Ascending aorta (tissue), 2 donors: ENCODE results near the gene PTPRN2. TPM values are rescaled to one million over a fixed set of nuclear protein-coding genes. Genes with fewer than 3 reads are reported as not detected.

Experiments used
- DNase-seq, 2 donors: peaks; one replicate each; pipeline ENCODE4 v3.0.0-alpha.2; 2019; ENCODE audit warnings: low spot score in 2 of 2
- H3K27ac ChIP-seq, 2 donors: fragments of 200-600 bp; sonication (generic); one replicate each; pipeline ENCODE4 v1.5.1; 2016 to 2017; ENCODE audit warnings: mild to moderate bottlenecking in 1 of 2
- H3K27me3 ChIP-seq: fragments of 200-600 bp; sonication (generic); one replicate; pipeline ENCODE4 v1.5.1; 2017
- H3K36me3 ChIP-seq, 2 donors: fragments of 200-600 bp; sonication (generic); one replicate each; pipeline ENCODE4 v1.5.1; 2016
- H3K4me1 ChIP-seq, 2 donors: fragments of 200-600 bp; sonication (generic); one replicate each; pipeline ENCODE4 v1.5.1; 2016 to 2017; ENCODE audit warnings: mild to moderate bottlenecking in 1 of 2
- H3K4me3 ChIP-seq, 2 donors: fragments of 200-600 bp; sonication (generic); one replicate each; pipeline ENCODE4 v1.5.1; 2016 to 2017; ENCODE audit warnings: mild to moderate bottlenecking in 1 of 2
- H3K9me3 ChIP-seq, 2 donors: fragments of 200-600 bp; sonication (generic); one replicate each; pipeline ENCODE4 v1.5.1; 2016
- intact Hi-C: fragments of 100-400 bp; cut with DNase I; formaldehyde crosslinking; loops from one replicate; pipeline ENCODE4 v1.15.1; 2023
- total RNA-seq: library from RNA; depleted of rRNA; stranded (reverse); fragments of >200 nt; gene quantifications from one replicate; pipeline ENCODE4 v1.1.0, GENCODE V29; 2016
- TF ChIP-seq, protein P1 (sequence below), 3 experiments: fragments of 200-600 bp in 2 of 3; fragments of 450-650 bp in 1 of 3; sonication (generic) in 2 of 3; IDR thresholded peaks; one replicate each; pipeline ENCODE4 v1.5.1; 2016 to 2019; ENCODE audit warnings: antibody characterized with exemption in 3 of 3, mild to moderate bottlenecking in 1 of 3, moderate library complexity in 1 of 3

PTPRN2 gene
- total RNA-seq, 1 donor from 2014 or later, result 7.3 TPM

DNA sequence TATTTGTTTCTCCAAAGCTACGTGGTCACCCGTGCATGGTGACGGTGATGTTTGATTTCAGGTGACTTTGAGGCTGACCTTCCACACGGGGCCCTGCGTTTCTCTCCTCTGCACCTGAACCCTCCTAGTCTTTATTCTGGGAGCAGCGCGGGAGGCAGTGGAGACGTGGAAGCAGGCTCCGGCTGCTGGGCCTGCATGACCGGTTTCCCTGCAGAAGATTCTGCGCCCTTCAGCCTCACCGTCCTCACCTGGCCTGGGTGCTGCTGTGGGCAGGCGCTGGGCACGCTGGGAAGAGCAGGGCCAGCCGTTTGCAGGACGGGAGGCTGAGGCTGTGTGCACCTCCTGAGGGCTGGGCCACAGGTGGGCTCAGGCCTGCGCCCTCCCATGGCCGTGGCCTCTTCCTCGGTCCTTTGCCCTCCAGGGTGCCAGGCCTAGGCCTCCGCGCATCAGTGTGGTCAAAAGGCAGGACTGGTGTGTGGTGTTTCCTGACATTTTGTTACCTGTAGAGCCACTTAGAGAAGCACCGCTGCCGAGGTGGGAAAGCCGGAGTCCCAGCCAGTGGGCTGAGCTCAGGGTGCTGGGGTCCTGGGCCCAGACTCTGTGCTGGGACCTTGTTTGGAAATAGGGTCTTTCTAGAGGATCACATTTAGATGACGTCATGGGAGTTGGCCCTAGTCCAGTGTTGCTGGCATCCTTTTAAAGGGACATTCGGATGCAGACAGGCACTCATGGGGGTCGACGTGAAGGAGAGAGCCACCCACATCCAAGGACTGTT, 772.5 kb downstream of the PTPRN2 start:
- Histone ChIP-seq H3K27me3 (no peaks in the 10 kb centered on the region), H3K27ac (no peak overlapping the region), H3K4me3 (no peak overlapping the region), H3K9me3 (no peaks in the 10 kb centered on the region), H3K36me3 (no peaks in the 10 kb centered on the region), H3K4me1 (no peaks in the 10 kb centered on the region)
- DNase-seq, result no peak
- TF ChIP-seq, protein P1, sequence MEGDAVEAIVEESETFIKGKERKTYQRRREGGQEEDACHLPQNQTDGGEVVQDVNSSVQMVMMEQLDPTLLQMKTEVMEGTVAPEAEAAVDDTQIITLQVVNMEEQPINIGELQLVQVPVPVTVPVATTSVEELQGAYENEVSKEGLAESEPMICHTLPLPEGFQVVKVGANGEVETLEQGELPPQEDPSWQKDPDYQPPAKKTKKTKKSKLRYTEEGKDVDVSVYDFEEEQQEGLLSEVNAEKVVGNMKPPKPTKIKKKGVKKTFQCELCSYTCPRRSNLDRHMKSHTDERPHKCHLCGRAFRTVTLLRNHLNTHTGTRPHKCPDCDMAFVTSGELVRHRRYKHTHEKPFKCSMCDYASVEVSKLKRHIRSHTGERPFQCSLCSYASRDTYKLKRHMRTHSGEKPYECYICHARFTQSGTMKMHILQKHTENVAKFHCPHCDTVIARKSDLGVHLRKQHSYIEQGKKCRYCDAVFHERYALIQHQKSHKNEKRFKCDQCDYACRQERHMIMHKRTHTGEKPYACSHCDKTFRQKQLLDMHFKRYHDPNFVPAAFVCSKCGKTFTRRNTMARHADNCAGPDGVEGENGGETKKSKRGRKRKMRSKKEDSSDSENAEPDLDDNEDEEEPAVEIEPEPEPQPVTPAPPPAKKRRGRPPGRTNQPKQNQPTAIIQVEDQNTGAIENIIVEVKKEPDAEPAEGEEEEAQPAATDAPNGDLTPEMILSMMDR (IDR thresholded peaks at IDR 0.05), result no peak
- intact Hi-C loops, result no loop called here

DNA sequence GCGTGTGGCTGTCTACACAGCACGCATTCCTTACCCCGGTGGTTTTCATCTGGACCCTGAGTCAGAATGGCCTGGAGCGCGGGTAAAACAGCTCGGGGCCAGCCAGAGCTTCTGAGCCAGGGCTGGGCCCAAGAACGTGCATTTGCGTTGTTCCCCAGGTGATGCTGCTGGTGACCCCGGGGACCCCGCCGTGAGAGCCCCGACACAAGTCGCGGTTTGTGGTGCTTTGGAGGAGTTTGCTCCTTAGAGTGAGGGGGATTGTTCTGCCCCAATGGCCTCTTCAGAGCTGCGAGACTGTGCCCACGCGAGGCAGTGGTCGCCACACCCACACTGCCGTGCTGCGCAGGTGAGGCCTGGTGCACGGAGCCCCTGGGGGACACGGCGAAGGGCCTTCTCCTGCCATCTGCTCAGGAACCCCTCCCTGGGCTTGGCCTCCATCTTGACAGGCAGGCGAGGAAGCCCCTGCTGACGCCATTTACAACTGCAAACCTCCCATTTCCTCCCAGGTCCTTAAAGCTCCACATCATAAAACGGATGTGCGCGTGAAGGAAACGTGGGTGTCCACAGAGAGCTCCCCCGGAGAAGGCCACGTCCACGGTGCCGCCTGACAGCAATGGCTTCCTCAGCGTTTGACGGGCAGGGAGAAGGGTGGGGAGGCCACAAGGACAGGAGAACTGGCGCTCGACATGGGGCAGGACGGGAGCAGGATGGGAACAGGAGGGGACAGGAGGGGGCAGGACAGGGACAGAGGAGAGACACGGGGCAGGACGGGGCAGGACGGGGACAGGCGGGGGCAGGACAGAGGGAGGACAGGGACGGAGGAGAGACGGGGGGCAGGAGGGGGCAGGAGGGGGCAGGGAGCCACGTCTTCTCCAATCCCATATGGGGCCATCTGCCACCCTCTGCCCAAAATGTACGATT, 773.6 kb downstream of the PTPRN2 start:
- H3K36me3 ChIP-seq, result no peaks in the 10 kb centered on the region
- intact Hi-C loops, result no loop called here
- H3K9me3 ChIP-seq, result no peaks in the 10 kb centered on the region
- TF ChIP-seq, protein P1 (IDR thresholded peaks at IDR 0.05), result no peak
- H3K4me3 ChIP-seq, result no peak overlapping the region
- no peak for DNase-seq
- H3K27ac ChIP-seq, result no peak overlapping the region
- H3K4me1 ChIP-seq, result no peaks in the 10 kb centered on the region
- H3K27me3 ChIP-seq, result no peaks in the 10 kb centered on the region

DNA sequence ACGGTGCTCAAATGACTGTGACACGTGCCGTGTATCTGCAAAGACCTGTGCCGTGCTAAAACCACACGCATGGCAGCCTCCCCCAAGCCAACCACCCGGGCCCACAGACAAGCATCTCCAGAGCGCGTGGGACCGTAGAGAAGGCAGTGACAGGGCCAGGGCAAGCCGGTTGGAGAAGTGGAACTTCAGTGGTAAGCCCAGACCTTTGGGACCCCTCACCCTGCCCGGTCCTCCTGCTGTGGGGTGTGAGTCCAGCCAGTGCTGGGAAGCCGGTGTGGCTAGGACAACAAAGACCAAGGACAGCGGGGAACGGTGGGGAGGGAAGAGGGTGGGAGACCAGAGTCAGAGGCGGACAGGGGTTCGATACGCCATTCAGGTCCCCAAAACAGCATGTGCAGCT, 774.6 kb downstream of the PTPRN2 start:
- H3K27me3 ChIP-seq, result no peaks in the 10 kb centered on the region
- no peaks in the 10 kb centered on the region for H3K9me3 ChIP-seq
- no peaks in the 10 kb centered on the region for H3K36me3 ChIP-seq
- TF ChIP-seq, protein P1 (IDR thresholded peaks at IDR 0.05), result no peak
- H3K4me3 ChIP-seq, result no peak overlapping the region
- no peaks in the 10 kb centered on the region for H3K4me1 ChIP-seq
- intact Hi-C loops, result no loop called here
- no peak overlapping the region for H3K27ac ChIP-seq
- no peak for DNase-seq

DNA sequence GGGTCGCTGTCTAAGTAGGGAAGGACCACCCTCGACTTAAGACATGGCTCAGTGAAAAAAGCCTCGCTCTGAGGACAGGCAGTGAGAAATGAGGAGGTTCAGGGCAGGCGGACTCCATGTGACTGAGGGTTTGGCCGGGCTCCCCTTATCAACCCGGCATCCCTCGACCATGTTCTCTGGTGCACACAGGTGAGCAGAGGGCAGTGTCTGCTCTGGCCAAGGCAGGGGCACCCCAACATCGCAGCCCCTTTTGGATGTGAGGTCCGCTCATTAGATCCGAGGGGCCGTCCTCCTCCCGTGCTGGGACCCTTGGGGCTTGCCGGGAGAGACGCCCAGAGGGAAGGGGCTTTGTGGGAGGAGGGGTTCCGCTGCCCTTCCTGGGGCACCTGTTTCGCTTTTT, 775.7 kb downstream of the PTPRN2 start:
- H3K27ac ChIP-seq, result no peak overlapping the region
- no peak for DNase-seq
- no peak overlapping the region for H3K4me3 ChIP-seq
- H3K9me3 ChIP-seq, result no peaks in the 10 kb centered on the region
- intact Hi-C loops, result no loop called here
- no peaks in the 10 kb centered on the region for H3K36me3 ChIP-seq
- no peaks in the 10 kb centered on the region for H3K27me3 ChIP-seq
- TF ChIP-seq, protein P1 (IDR thresholded peaks at IDR 0.05), result no peak
- H3K4me1 ChIP-seq, result no peaks in the 10 kb centered on the region

DNA sequence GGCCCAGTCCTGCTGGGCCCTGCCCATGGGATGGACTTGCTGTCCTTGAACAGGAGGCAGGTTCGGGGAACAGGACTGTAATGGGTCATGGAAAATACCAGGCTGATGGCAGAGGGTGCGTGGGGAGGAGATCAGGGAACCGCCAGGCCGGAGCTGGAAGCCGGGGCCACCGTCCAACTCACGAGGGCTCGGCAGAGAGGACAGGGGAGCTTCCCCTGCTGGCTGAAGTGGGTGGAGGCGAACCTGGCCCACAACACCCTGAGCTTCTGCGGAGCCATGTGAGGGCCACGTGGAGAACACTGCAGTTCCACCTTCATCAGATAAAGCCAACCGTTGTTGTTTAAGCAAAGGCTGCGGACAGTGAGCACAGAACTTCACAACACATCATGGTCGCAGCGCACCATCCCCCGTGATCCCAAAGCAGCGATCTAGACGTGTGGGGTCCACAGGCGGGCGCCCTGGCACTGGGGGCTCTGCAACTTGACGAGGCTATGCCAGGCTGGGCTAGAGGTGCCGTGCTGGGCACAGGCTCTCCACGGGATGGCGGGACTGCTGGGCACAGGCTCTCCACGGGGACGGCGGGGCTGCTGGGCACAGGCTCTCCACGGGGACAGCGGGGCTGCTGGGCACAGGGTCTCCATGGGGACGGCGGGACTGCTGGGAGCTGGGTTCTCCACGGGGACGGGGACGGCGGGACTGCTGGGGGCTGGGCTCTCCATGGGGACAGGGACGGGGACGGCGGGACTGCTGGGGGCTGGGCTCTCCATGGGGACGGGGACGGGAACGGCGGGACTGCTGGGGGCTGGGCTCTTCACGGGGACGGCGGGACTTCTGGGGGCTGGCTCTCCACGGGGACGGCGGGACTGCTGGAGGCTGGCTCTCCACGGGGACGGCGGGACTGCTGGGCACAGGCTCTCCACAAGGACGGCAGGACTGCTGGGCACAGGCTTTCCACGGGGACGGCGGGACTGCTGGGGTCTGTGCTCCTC, 777.5 kb downstream of the PTPRN2 start:
- H3K27ac ChIP-seq, result no peak overlapping the region
- no peaks in the 10 kb centered on the region for H3K9me3 ChIP-seq
- H3K27me3 ChIP-seq, result no peaks in the 10 kb centered on the region
- TF ChIP-seq, protein P1 (IDR thresholded peaks at IDR 0.05), result no peak
- DNase-seq, result no peak
- intact Hi-C loops, result no loop called here
- no peaks in the 10 kb centered on the region for H3K36me3 ChIP-seq
- H3K4me1 ChIP-seq, result no peaks in the 10 kb centered on the region
- no peak overlapping the region for H3K4me3 ChIP-seq
